Right renal cortex interstitium (tissue), 3 donors: ENCODE data around the gene RAB11FIP3. TPM values are rescaled to one million over a fixed set of nuclear protein-coding genes. Genes with fewer than 3 reads are reported as not detected.
"Not testable (repeated sequence)": the region's sequence is repeated elsewhere in the genome, so short reads cannot be mapped to it uniquely, and the experiment has no call there.

ENCODE experiments used
- DNase-seq, 3 donors: peaks; one replicate each; pipeline ENCODE4 v3.0.0-alpha.2; 2013; ENCODE audit warnings: low read depth in 3 of 3, low spot score in 2 of 3
- polyA plus RNA-seq, 3 donors: library from polyadenylated mRNA; unstranded; fragments of 120-200 nt; gene quantifications; one replicate each; pipeline ENCODE4 v1.2.1, GENCODE V29; 2013; ENCODE audit not compliant: insufficient read length in 3 of 3

RAB11FIP3 gene
- 10 to 100 TPM; 65.2 to 95.2 (median 81.0) TPM for polyA plus RNA-seq

- peak in 2 of 3 donors; percentile 33 to 57 for DNase-seq
Measured at GRCh38 chr16:425082-425718, at the start of gene RAB11FIP3. Gene RAB11FIP3, plus strand, starts transcription at chr16:425649. Its CDS starts 358 bp downstream, at chr16:426007.

GRCh38 chr16:375927-376816 is 49.3 kb upstream of the RAB11FIP3 start:
- no peak for DNase-seq

- no peak for DNase-seq
Measured at GRCh38 chr16:376817-377418, 48.5 kb upstream of the RAB11FIP3 start.

- no peak for DNase-seq
Measured at GRCh38 chr16:377419-377951, 48.0 kb upstream of the RAB11FIP3 start.

- not testable (repeated sequence) for DNase-seq
Measured at GRCh38 chr16:378113-378820, 47.2 kb upstream of the RAB11FIP3 start.

GRCh38 chr16:378821-379182 is 46.6 kb upstream of the RAB11FIP3 start:
- DNase-seq, result no peak

GRCh38 chr16:379183-379960 is 46.1 kb upstream of the RAB11FIP3 start:
- DNase-seq, result no peak

GRCh38 chr16:379961-380761 is 45.3 kb upstream of the RAB11FIP3 start:
- DNase-seq, result no peak

GRCh38 chr16:380762-381011 is 44.8 kb upstream of the RAB11FIP3 start:
- no peak for DNase-seq

GRCh38 chr16:381012-381788 is 44.2 kb upstream of the RAB11FIP3 start:
- no peak for DNase-seq

- DNase-seq, result no peak
Measured at GRCh38 chr16:381789-382717, 43.4 kb upstream of the RAB11FIP3 start, which contains the start of gene PGAP6. Gene PGAP6, minus strand, starts transcription at chr16:381978. Its CDS starts 157 bp downstream, at chr16:381821.

GRCh38 chr16:383326-384051 is 42.0 kb upstream of the RAB11FIP3 start:
- no peak for DNase-seq

- no peak for DNase-seq
Measured at GRCh38 chr16:386641-387156, 38.8 kb upstream of the RAB11FIP3 start.

- DNase-seq, result not testable (repeated sequence)
Measured at GRCh38 chr16:387761-388666, 37.4 kb upstream of the RAB11FIP3 start.

GRCh38 chr16:389352-389751 is 36.1 kb upstream of the RAB11FIP3 start:
- no peak for DNase-seq
